Measurements from ENCODE around the gene NOL8.

Gene NOL8

DNA sequence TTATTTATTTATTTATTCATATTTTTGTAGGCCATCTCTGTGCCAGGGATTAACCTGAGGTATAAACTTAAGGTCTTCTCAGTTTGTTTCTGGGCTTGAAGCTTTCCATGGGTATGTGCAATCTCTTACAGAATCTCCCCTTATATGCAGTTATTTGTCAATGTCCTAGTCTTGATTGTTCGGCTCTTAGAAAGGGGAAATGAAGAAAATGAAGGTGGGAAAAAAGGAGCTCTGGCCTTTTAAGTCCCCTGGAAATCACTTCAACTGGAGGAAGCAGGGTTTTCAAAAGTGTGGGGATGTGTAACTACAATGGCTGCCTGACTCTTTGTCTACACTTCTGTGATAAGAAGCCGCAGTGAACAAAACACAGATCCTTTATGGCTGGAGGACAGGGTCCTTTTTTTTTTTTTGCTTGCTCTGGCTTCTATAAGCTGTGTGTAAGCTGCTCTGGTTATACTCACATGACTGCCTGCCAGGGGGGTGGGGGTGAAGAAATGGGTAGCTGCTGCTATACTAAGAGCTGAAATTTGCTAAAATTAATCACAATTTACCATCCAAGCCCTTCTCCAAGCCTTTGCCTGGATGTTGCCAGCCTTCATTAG, 34.3 kb upstream of the NOL8 start:
- Histone ChIP-seq H3K9ac (ENCODE audit: low read length) (no peak overlapping the region), H3K4me1 (ENCODE audit: low read length) (peaks cover 10% of the 10 kb centered on the region), H4K20me1 (ENCODE audit: insufficient read depth, low read length) (no peaks in the 10 kb centered on the region), H3K9me3 (ENCODE audit: insufficient read depth, low read length) (no peaks in the 10 kb centered on the region), H3K27ac (ENCODE audit: low read length) (no peak overlapping the region), H3K4me2 (ENCODE audit: low read length) (no peak overlapping the region), H3K4me3 (ENCODE audit: low read length) (no peak overlapping the region), H3K79me2 (ENCODE audit: low read length) (no peaks in the 10 kb centered on the region), H2AFZ (ENCODE audit: low read depth, low read length) (no peak overlapping the region), H3K27me3 (ENCODE audit: low read depth, low read length) (no peaks in the 10 kb centered on the region), H3K36me3 (replicated peaks; ENCODE audit: low read depth, low read length) (peaks cover 5% of the 10 kb centered on the region)
- TF ChIP-seq, protein P1, sequence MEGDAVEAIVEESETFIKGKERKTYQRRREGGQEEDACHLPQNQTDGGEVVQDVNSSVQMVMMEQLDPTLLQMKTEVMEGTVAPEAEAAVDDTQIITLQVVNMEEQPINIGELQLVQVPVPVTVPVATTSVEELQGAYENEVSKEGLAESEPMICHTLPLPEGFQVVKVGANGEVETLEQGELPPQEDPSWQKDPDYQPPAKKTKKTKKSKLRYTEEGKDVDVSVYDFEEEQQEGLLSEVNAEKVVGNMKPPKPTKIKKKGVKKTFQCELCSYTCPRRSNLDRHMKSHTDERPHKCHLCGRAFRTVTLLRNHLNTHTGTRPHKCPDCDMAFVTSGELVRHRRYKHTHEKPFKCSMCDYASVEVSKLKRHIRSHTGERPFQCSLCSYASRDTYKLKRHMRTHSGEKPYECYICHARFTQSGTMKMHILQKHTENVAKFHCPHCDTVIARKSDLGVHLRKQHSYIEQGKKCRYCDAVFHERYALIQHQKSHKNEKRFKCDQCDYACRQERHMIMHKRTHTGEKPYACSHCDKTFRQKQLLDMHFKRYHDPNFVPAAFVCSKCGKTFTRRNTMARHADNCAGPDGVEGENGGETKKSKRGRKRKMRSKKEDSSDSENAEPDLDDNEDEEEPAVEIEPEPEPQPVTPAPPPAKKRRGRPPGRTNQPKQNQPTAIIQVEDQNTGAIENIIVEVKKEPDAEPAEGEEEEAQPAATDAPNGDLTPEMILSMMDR (IDR thresholded peaks at IDR 0.05; ENCODE audit: low read depth, low read length) = no peak
- TF ChIP-seq EZH2phosphoT487 (IDR thresholded peaks at IDR 0.05; ENCODE audit: low read depth) = no peak

DNA sequence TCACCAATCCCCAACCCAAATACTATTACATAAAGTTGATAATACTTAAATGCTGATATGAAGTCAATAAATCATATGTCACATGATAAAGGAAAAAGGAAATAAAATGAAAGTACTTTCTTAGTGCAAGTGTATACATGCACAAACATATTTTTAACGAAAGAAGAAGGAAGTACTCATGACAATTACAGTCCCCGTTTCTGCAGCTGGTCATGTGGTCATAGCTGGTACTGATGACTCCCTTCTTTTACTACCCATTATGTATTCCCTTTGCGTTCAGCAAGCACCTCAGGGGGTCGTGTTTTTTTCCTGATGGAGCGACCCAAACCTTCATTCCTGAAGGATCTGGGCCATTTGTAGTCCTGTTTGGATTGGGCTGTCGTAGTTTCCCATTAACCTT, 27.9 kb upstream of the NOL8 start:
- no peak overlapping the region for H3K4me2 ChIP-seq (ENCODE audit: low read length)
- H2AFZ ChIP-seq (ENCODE audit: low read depth, low read length) = no peak overlapping the region
- TF ChIP-seq, protein P1 (IDR thresholded peaks at IDR 0.05; ENCODE audit: low read depth, low read length) = no peak
- TF ChIP-seq EZH2phosphoT487 (IDR thresholded peaks at IDR 0.05; ENCODE audit: low read depth) = no peak
- H4K20me1 ChIP-seq (ENCODE audit: insufficient read depth, low read length) = no peaks in the 10 kb centered on the region
- H3K4me3 ChIP-seq (ENCODE audit: low read length) = no peak overlapping the region
- H3K79me2 ChIP-seq (ENCODE audit: low read length) = no peaks in the 10 kb centered on the region
- H3K36me3 ChIP-seq (replicated peaks; ENCODE audit: low read depth, low read length) = peaks cover 8% of the 10 kb centered on the region
- no peaks in the 10 kb centered on the region for H3K27me3 ChIP-seq (ENCODE audit: low read depth, low read length)
- no peak overlapping the region for H3K9ac ChIP-seq (ENCODE audit: low read length)
- no peaks in the 10 kb centered on the region for H3K4me1 ChIP-seq (ENCODE audit: low read length)
- no peaks in the 10 kb centered on the region for H3K9me3 ChIP-seq (ENCODE audit: insufficient read depth, low read length)
- no peak overlapping the region for H3K27ac ChIP-seq (ENCODE audit: low read length)

DNA sequence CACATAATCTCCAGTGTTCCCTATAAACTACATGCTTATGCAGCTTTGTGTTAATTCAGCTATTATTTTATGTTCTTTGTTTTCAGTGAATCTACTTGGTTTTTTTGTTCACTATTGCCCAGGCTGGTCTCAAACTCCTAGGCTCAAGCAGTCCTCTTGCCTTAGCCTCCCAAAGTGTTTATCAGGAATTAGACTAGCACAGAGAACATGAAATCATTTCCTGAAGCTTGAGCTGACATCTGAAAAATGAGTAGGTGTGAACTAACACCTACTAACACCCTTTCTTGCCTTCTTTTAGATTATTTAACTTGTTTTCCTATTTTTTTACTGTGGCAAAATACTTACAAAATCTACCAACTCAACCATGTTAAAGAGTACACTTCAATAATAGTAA, 25.6 kb upstream of the NOL8 start:
- Histone ChIP-seq H3K4me2 (ENCODE audit: low read length) (no peak overlapping the region), H3K27me3 (ENCODE audit: low read depth, low read length) (no peaks in the 10 kb centered on the region), H3K27ac (ENCODE audit: low read length) (no peak overlapping the region), H3K79me2 (ENCODE audit: low read length) (no peaks in the 10 kb centered on the region), H3K9ac (ENCODE audit: low read length) (no peak overlapping the region), H3K4me1 (ENCODE audit: low read length) (no peaks in the 10 kb centered on the region), H4K20me1 (ENCODE audit: insufficient read depth, low read length) (no peaks in the 10 kb centered on the region), H2AFZ (ENCODE audit: low read depth, low read length) (no peak overlapping the region), H3K4me3 (ENCODE audit: low read length) (no peak overlapping the region), H3K9me3 (ENCODE audit: insufficient read depth, low read length) (no peaks in the 10 kb centered on the region), H3K36me3 (replicated peaks; ENCODE audit: low read depth, low read length) (peaks cover 4% of the 10 kb centered on the region)
- TF ChIP-seq, protein P1 (IDR thresholded peaks at IDR 0.05; ENCODE audit: low read depth, low read length) = no peak
- TF ChIP-seq EZH2phosphoT487 (IDR thresholded peaks at IDR 0.05; ENCODE audit: low read depth) = no peak

DNA sequence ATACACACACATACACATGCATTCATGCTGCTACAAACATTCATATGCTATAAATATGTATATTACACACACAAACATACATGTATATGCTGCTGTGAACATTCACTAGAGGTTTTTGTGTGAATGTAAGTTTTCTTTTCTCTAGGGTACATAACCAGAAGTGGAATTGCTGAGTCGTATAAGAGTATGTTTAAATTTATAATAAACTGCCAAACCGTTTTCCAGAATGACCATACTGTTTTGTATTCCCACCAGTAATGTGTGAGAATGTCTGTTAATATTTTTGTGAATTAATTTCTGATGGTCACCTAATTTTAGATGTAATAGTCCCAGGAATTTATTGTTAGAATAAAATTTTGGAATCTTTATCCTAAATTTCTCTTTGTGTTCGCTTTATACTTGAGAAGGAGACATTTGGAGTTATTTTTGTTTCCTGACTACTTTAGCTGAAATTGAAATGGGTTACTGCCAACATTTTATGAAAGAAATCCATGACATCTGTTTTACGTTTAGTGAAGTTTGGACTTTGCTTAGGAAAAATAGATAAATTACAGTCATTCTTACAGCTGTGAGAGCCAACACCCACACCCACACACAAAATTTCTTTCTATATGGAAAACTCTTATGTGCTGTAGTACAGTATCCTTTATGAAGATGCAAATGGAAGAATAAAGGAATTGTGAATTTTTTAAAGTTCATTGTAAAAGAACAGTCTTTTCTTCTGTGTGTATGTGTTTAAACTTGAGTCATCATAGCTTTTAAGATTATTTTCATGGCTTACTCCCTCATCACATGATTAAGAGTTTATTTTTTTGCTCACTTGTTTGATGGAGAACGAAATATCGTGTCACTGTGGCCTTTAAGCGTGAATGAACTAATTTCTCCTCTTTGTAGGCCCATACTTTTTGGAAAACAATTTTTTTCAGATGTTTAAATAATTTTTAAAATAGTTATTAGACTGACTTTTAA, 24.9 kb upstream of the NOL8 start:
- peaks cover 4% of the 10 kb centered on the region for H3K36me3 ChIP-seq (replicated peaks; ENCODE audit: low read depth, low read length)
- no peaks in the 10 kb centered on the region for H3K9me3 ChIP-seq (ENCODE audit: insufficient read depth, low read length)
- TF ChIP-seq EZH2phosphoT487 (IDR thresholded peaks at IDR 0.05; ENCODE audit: low read depth) = no peak
- TF ChIP-seq, protein P1 (IDR thresholded peaks at IDR 0.05; ENCODE audit: low read depth, low read length) = no peak
- no peaks in the 10 kb centered on the region for H3K79me2 ChIP-seq (ENCODE audit: low read length)
- H3K4me3 ChIP-seq (ENCODE audit: low read length) = no peak overlapping the region
- H3K27ac ChIP-seq (ENCODE audit: low read length) = no peak overlapping the region
- no peaks in the 10 kb centered on the region for H3K27me3 ChIP-seq (ENCODE audit: low read depth, low read length)
- no peak overlapping the region for H3K4me2 ChIP-seq (ENCODE audit: low read length)
- no peaks in the 10 kb centered on the region for H4K20me1 ChIP-seq (ENCODE audit: insufficient read depth, low read length)
- no peaks in the 10 kb centered on the region for H3K4me1 ChIP-seq (ENCODE audit: low read length)
- no peak overlapping the region for H2AFZ ChIP-seq (ENCODE audit: low read depth, low read length)
- no peak overlapping the region for H3K9ac ChIP-seq (ENCODE audit: low read length)
